ENCODE data around the gene OGFOD2. TPM values are rescaled to one million over a fixed set of nuclear protein-coding genes. Genes with fewer than 3 reads are reported as not detected.

OGFOD2 gene
- total and polyA plus RNA-seq, 9 of the 15 experiments (the other 6 are each of a cell fraction or from before 2014, with no cell fraction given), result 1.4 to 111 (median 18.5) TPM

GRCh38 chr12:122975790-122976647 is 975 bp downstream of the OGFOD2 start (continued):
- TF ChIP-seq AFF1 (IDR thresholded peaks at IDR 0.05; ENCODE audit: low read depth in 1 of 2, partially characterized antibody in 2 of 2), result peak in 1 of 2 experiments; percentile 35
- 0 out of 2 replicates have a peak, but pooled peaks have one; percentile 52 for TF ChIP-seq GATA2 (CRISPR knock-in tag; IDR thresholded peaks at IDR 0.05)
- peak in 1 of 2 experiments; percentile 66; a peak in 1 of 4 replicates for TF ChIP-seq MLLT1 (IDR thresholded peaks at IDR 0.05)
- 0 out of 2 replicates have a peak, but pooled peaks have one; percentile 7 for TF ChIP-seq POLR2H (tag; IDR thresholded peaks at IDR 0.05; ENCODE audit: low read depth)
- TF ChIP-seq MEIS2 (IDR thresholded peaks at IDR 0.05; ENCODE audit: partially characterized antibody), result peak; percentile 23
- TF ChIP-seq ZFX (CRISPR knock-in tag; IDR thresholded peaks at IDR 0.05), result no peak
- 0 out of 2 replicates have a peak, but pooled peaks have one; percentile 17 for TF ChIP-seq ERF (CRISPR knock-in tag; IDR thresholded peaks at IDR 0.05)
- peak; percentile 26; the same call in 1 of the 2 replicates for TF ChIP-seq JUND (IDR thresholded peaks at IDR 0.05; ENCODE audit: borderline replicate concordance, low read depth, low read length)
- peak; percentile 56; the same call in 1 of the 3 replicates for TF ChIP-seq JUND (tag; IDR thresholded peaks at IDR 0.05; ENCODE audit: borderline replicate concordance, low read depth, low read length)
- TF ChIP-seq HDAC1 (IDR thresholded peaks at IDR 0.05), result peak in 1 of 2 experiments; percentile 39; a peak in 1 of 4 replicates
- peak; percentile 96 for TF ChIP-seq ZNF316 (IDR thresholded peaks at IDR 0.05)
- TF ChIP-seq MAFK (IDR thresholded peaks at IDR 0.05; ENCODE audit: low read length), result peak; percentile 89
- TF ChIP-seq NCOA2 (IDR thresholded peaks at IDR 0.05; ENCODE audit: partially characterized antibody in 2 of 2), result no peak
- 0 out of 2 replicates have a peak, but pooled peaks have one; percentile 3 for TF ChIP-seq ZBTB43 (CRISPR knock-in tag; IDR thresholded peaks at IDR 0.05)
- TF ChIP-seq CREM (IDR thresholded peaks at IDR 0.05; ENCODE audit: low read depth), result peak; percentile 43; the same call in 1 of the 2 replicates
- TF ChIP-seq HMBOX1 (IDR thresholded peaks at IDR 0.05), result peak; percentile 54; the same call in 1 of the 2 replicates
- TF ChIP-seq THRB (CRISPR knock-in tag; conservative IDR thresholded peaks at IDR 0.05), result peak; percentile 42; the same call in 1 of the 2 replicates

Measured in K562 (cell line).